ENCODE measurements around the gene LTB. TPM values are rescaled to one million over a fixed set of nuclear protein-coding genes. Genes with fewer than 3 reads are reported as not detected.
A peak's percentile ranks its signal among the peaks of the same experiment; 100 is the strongest.

Gene LTB
- total and polyA plus RNA-seq, 2 of the 13 experiments (the other 11 are each of a cell fraction or from before 2014, with no cell fraction given): 0.09 to 0.22 TPM

DNA sequence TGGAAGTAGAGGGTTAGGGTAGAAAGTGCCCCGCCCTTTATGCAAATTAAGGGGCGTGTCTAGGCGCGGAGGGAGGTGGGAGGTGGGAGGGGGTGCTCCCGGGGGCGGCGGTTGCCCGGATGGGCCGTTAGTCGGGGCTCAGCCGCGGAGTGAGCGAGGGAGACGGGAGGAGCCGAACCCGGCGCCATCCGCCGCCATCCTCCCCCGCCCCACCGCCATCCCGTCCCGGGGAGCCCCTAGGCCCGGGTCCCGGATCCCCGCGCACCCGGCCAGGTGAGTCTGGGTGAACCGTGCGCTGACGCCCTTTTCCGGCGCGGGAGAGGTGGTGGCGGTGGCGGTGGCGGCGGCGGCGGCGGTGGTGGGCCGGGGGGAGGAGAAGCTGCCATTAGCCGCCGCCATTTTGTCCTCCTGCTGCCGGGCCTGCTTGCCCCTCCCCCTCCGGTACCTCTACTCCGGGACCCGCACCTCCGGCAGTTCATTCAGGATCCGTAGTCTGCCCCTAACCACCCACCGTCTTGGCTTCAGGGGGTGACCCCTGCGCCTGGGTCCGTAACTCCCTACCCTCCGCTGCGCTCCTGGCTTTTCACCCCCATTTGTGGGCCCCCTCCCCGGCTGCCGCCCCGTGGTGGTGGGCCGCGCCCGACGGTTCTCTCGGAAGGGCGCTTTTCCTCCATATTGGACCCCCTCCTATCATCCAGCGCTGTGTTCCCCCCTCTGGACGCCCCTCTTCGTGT, 38.5 kb upstream of the LTB start, which contains the start of gene PRRC2A (continued):
- TF ChIP-seq, protein P1, sequence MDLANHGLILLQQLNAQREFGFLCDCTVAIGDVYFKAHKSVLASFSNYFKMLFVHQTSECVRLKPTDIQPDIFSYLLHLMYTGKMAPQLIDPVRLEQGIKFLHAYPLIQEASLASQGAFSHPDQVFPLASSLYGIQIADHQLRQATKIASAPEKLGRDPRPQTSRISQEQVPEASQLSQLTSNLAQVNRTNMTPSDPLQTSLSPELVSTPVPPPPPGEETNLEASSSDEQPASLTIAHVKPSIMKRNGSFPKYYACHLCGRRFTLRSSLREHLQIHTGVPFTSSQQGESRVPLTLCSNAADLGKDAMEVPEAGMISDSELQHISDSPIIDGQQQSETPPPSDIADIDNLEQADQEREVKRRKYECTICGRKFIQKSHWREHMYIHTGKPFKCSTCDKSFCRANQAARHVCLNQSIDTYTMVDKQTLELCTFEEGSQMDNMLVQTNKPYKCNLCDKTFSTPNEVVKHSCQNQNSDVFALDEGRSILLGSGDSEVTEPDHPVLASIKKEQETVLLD (CRISPR knock-in tag; IDR thresholded peaks at IDR 0.05; ENCODE audit: low read depth): peak; percentile 99
- TF ChIP-seq, protein P2, sequence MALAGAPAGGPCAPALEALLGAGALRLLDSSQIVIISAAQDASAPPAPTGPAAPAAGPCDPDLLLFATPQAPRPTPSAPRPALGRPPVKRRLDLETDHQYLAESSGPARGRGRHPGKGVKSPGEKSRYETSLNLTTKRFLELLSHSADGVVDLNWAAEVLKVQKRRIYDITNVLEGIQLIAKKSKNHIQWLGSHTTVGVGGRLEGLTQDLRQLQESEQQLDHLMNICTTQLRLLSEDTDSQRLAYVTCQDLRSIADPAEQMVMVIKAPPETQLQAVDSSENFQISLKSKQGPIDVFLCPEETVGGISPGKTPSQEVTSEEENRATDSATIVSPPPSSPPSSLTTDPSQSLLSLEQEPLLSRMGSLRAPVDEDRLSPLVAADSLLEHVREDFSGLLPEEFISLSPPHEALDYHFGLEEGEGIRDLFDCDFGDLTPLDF (CRISPR knock-in tag; IDR thresholded peaks at IDR 0.05): peak; percentile 35
- TF ChIP-seq, protein P3, sequence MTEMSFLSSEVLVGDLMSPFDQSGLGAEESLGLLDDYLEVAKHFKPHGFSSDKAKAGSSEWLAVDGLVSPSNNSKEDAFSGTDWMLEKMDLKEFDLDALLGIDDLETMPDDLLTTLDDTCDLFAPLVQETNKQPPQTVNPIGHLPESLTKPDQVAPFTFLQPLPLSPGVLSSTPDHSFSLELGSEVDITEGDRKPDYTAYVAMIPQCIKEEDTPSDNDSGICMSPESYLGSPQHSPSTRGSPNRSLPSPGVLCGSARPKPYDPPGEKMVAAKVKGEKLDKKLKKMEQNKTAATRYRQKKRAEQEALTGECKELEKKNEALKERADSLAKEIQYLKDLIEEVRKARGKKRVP (CRISPR knock-in tag; IDR thresholded peaks at IDR 0.05): no peak; a peak in 1 of 4 replicates
- TF ChIP-seq ZFP36 (IDR thresholded peaks at IDR 0.05; ENCODE audit: borderline replicate concordance, low read depth, low read length, partially characterized antibody): no peak
- TF ChIP-seq, protein P4, sequence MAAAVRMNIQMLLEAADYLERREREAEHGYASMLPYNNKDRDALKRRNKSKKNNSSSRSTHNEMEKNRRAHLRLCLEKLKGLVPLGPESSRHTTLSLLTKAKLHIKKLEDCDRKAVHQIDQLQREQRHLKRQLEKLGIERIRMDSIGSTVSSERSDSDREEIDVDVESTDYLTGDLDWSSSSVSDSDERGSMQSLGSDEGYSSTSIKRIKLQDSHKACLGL (CRISPR knock-in tag; IDR thresholded peaks at IDR 0.05): no peak
- TF ChIP-seq ZZZ3 (CRISPR knock-in tag; IDR thresholded peaks at IDR 0.05; ENCODE audit: borderline replicate concordance): no peak
- no peak for TF ChIP-seq EZH2 (conservative IDR thresholded peaks at IDR 0.05; ENCODE audit: low read depth, low read length)
- TF ChIP-seq ZNF879 (CRISPR knock-in tag; IDR thresholded peaks at IDR 0.05): no peak; the same call in 1 of the 2 replicates
- TF ChIP-seq, protein P5, sequence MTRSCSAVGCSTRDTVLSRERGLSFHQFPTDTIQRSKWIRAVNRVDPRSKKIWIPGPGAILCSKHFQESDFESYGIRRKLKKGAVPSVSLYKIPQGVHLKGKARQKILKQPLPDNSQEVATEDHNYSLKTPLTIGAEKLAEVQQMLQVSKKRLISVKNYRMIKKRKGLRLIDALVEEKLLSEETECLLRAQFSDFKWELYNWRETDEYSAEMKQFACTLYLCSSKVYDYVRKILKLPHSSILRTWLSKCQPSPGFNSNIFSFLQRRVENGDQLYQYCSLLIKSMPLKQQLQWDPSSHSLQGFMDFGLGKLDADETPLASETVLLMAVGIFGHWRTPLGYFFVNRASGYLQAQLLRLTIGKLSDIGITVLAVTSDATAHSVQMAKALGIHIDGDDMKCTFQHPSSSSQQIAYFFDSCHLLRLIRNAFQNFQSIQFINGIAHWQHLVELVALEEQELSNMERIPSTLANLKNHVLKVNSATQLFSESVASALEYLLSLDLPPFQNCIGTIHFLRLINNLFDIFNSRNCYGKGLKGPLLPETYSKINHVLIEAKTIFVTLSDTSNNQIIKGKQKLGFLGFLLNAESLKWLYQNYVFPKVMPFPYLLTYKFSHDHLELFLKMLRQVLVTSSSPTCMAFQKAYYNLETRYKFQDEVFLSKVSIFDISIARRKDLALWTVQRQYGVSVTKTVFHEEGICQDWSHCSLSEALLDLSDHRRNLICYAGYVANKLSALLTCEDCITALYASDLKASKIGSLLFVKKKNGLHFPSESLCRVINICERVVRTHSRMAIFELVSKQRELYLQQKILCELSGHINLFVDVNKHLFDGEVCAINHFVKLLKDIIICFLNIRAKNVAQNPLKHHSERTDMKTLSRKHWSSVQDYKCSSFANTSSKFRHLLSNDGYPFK (CRISPR knock-in tag; IDR thresholded peaks at IDR 0.05; ENCODE audit: borderline replicate concordance): peak; percentile 96
- TF ChIP-seq, protein P6, sequence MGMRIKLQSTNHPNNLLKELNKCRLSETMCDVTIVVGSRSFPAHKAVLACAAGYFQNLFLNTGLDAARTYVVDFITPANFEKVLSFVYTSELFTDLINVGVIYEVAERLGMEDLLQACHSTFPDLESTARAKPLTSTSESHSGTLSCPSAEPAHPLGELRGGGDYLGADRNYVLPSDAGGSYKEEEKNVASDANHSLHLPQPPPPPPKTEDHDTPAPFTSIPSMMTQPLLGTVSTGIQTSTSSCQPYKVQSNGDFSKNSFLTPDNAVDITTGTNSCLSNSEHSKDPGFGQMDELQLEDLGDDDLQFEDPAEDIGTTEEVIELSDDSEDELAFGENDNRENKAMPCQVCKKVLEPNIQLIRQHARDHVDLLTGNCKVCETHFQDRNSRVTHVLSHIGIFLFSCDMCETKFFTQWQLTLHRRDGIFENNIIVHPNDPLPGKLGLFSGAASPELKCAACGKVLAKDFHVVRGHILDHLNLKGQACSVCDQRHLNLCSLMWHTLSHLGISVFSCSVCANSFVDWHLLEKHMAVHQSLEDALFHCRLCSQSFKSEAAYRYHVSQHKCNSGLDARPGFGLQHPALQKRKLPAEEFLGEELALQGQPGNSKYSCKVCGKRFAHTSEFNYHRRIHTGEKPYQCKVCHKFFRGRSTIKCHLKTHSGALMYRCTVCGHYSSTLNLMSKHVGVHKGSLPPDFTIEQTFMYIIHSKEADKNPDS (CRISPR knock-in tag; IDR thresholded peaks at IDR 0.05): peak; percentile 66; the same call in 1 of the 2 replicates
- TF ChIP-seq SMAD1 (CRISPR knock-in tag; IDR thresholded peaks at IDR 0.05; ENCODE audit: borderline replicate concordance, low read depth): peak; percentile 30; the same call in 1 of the 2 replicates
- TF ChIP-seq ZNF468 (CRISPR knock-in tag; IDR thresholded peaks at IDR 0.05): no peak
- TF ChIP-seq YEATS4 (CRISPR knock-in tag; IDR thresholded peaks at IDR 0.05; ENCODE audit: borderline replicate concordance): peak; percentile 48; the same call in 1 of the 2 replicates
- no peak for TF ChIP-seq TOE1 (CRISPR knock-in tag; IDR thresholded peaks at IDR 0.05)
- no peak for TF ChIP-seq ZFP62 (CRISPR knock-in tag; IDR thresholded peaks at IDR 0.05)
- TF ChIP-seq MTF2 (CRISPR knock-in tag; IDR thresholded peaks at IDR 0.05; ENCODE audit: borderline replicate concordance): peak; percentile 93
- TF ChIP-seq, protein P7, sequence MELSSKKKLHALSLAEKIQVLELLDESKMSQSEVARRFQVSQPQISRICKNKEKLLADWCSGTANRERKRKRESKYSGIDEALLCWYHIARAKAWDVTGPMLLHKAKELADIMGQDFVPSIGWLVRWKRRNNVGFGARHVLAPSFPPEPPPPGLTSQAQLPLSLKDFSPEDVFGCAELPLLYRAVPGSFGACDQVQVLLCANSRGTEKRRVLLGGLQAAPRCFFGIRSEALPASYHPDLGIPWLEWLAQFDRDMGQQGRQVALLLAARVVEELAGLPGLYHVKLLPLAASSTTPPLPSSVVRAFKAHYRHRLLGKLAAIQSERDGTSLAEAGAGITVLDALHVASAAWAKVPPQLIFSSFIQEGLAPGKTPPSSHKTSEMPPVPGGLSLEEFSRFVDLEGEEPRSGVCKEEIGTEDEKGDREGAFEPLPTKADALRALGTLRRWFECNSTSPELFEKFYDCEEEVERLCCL (CRISPR knock-in tag; IDR thresholded peaks at IDR 0.05; ENCODE audit: borderline replicate concordance): no peak; the same call in 1 of the 2 replicates
